Thyroid gland (tissue), 4 donors: ENCODE results near the gene RMND5A. TPM values are rescaled to one million over a fixed set of nuclear protein-coding genes. Genes with fewer than 3 reads are reported as not detected.
"Not testable (repeated sequence)": the region's sequence is repeated elsewhere in the genome, so short reads cannot be mapped to it uniquely, and the experiment has no call there.

Experiments
- DNase-seq, 2 donors: peaks; one replicate each; pipeline ENCODE4 v3.0.0-alpha.2; 2019
- H3K27ac ChIP-seq, 3 donors: fragments of 200-600 bp; sonication (generic); 1 replicate in 2 of 3; 2 replicates in 1 of 3; pipeline ENCODE4 v1.5.1; 2016 to 2019; ENCODE audit warnings: mild to moderate bottlenecking in 1 of 3, moderate library complexity in 1 of 3
- H3K27me3 ChIP-seq: fragments of 200-600 bp; sonication (generic); one replicate; pipeline ENCODE4 v1.5.1; 2019
- H3K36me3 ChIP-seq, 2 donors: fragments of 200-600 bp; sonication (generic); one replicate each; pipeline ENCODE4 v1.5.1; 2016 to 2019
- H3K4me1 ChIP-seq, 2 donors: fragments of 200-600 bp; sonication (generic); one replicate each; pipeline ENCODE4 v1.5.1; 2017 to 2019
- H3K4me3 ChIP-seq, 3 donors: fragments of 200-600 bp; sonication (generic); replicated peaks in 1 of 3; 1 replicate in 2 of 3; 2 replicates in 1 of 3; pipeline ENCODE4 v1.5.1; 2016; ENCODE audit warnings: mild to moderate bottlenecking in 1 of 3
- H3K9me3 ChIP-seq: fragments of 200-600 bp; sonication (generic); one replicate; pipeline ENCODE4 v1.5.1; 2017
- POLR2A ChIP-seq, 2 donors: fragments of 450-650 bp; IDR thresholded peaks; one replicate each; pipeline ENCODE4 v1.6.1; 2017; ENCODE audit warnings: antibody characterized with exemption in 2 of 2, mild to moderate bottlenecking in 2 of 2, moderate library complexity in 1 of 2
- WGBS, 2 donors: methylation state at CpG; one replicate each; pipeline ENCODE4 v1.1.5; 2017; 5-methylcytosine and 5-hydroxymethylcytosine counted together
- intact Hi-C: fragments of 100-400 bp; cut with DNase I; formaldehyde crosslinking; loops from one replicate; pipeline ENCODE4 v1.15.1; 2023
- total RNA-seq, 4 donors: library from RNA; depleted of rRNA; stranded (reverse); fragments of >200 nt; gene quantifications; one replicate each; pipeline ENCODE4 v1.2.3, GENCODE V29; 2016
- TF ChIP-seq, protein P1 (sequence below), 6 experiments: fragments of 200-600 bp in 3 of 6; fragments of 450-650 bp in 3 of 6; sonication (generic) in 3 of 6; IDR thresholded peaks; one replicate each; pipeline ENCODE4 v1.5.1; 2016 to 2019; ENCODE audit warnings: antibody characterized with exemption in 6 of 6, mild to moderate bottlenecking in 2 of 6, inconsistent platforms in 1 of 6, moderate library complexity in 1 of 6

The RMND5A gene, protein sequence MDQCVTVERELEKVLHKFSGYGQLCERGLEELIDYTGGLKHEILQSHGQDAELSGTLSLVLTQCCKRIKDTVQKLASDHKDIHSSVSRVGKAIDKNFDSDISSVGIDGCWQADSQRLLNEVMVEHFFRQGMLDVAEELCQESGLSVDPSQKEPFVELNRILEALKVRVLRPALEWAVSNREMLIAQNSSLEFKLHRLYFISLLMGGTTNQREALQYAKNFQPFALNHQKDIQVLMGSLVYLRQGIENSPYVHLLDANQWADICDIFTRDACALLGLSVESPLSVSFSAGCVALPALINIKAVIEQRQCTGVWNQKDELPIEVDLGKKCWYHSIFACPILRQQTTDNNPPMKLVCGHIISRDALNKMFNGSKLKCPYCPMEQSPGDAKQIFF
- 10 to 100 TPM; 29.0 to 45.5 (median 41.0) TPM for total RNA-seq

- H3K4me1 ChIP-seq, H3K27me3 ChIP-seq, intact Hi-C loops, H3K9me3 ChIP-seq, H3K36me3 ChIP-seq: not testable (repeated sequence)
- peak; percentile 92 to 94 for DNase-seq
- Histone ChIP-seq H3K27ac (peak within 1 kb of the TSS; percentile 79 to 88 (median 81)), H3K4me3 (peak within 1 kb of the TSS; percentile 33 to 62 (median 50))
- 0% methylated on average over 16 to 22 of the region's 95 CpGs for WGBS, 2 donors
- peak in 1 of 2 donors; percentile 87 for TF ChIP-seq POLR2A (IDR thresholded peaks at IDR 0.05)
These were observed at the start of gene RMND5A for GRCh38 chr2:86719637-86720539. TSS of gene RMND5A (plus strand) at chr2:86720291. CDS start at chr2:86720668, 377 bp downstream.

GRCh38 chr2:86671337-86671981 lies 48.6 kb upstream of the RMND5A start:
- Histone ChIP-seq H3K27me3 (no peaks in the 10 kb centered on the region), H3K4me1 (peaks cover 0 to 8% of the 10 kb centered on the region in 2 donors), H3K4me3 (no peak overlapping the region), H3K27ac (no peak overlapping the region), H3K36me3 (no peaks in the 10 kb centered on the region), H3K9me3 (no peaks in the 10 kb centered on the region)
- TF ChIP-seq, protein P1, sequence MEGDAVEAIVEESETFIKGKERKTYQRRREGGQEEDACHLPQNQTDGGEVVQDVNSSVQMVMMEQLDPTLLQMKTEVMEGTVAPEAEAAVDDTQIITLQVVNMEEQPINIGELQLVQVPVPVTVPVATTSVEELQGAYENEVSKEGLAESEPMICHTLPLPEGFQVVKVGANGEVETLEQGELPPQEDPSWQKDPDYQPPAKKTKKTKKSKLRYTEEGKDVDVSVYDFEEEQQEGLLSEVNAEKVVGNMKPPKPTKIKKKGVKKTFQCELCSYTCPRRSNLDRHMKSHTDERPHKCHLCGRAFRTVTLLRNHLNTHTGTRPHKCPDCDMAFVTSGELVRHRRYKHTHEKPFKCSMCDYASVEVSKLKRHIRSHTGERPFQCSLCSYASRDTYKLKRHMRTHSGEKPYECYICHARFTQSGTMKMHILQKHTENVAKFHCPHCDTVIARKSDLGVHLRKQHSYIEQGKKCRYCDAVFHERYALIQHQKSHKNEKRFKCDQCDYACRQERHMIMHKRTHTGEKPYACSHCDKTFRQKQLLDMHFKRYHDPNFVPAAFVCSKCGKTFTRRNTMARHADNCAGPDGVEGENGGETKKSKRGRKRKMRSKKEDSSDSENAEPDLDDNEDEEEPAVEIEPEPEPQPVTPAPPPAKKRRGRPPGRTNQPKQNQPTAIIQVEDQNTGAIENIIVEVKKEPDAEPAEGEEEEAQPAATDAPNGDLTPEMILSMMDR (IDR thresholded peaks at IDR 0.05) = no peak
- no peak for TF ChIP-seq POLR2A (IDR thresholded peaks at IDR 0.05)
- intact Hi-C loops = no loop called here
- WGBS, 2 donors = 56 to 60% methylated on average over 5 of the region's 5 CpGs
- DNase-seq = peak; percentile 10 to 31

DNA sequence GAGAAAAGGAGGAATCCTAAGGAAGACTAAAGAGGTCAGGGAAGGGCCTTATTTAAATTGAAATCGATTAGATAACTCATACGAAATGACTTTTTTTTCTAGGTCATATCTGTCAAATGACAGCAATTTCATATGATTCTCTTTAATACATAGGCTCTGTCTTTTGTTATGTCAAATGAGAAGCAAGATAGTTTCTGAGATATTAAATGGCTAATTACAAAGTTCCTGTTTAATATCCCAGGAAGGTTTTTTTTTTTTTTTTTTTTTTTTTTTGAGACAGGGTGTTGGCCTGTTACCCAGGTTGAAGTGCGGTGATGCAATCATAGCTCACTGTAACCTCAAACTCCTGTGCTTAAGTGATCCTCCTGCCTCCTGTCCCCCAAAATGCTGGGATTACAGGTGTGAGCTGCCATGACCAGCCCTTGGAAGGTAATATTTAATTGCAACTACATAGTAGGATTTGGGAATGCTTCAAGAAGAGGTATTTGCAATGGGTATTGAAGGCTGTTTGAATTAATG lies 48.0 kb upstream of the RMND5A start:
- Histone ChIP-seq H3K36me3 (no peaks in the 10 kb centered on the region), H3K9me3 (no peaks in the 10 kb centered on the region), H3K27ac (no peak overlapping the region), H3K4me3 (no peak overlapping the region), H3K4me1 (peaks cover 0 to 8% of the 10 kb centered on the region in 2 donors), H3K27me3 (no peaks in the 10 kb centered on the region)
- TF ChIP-seq, protein P1 (IDR thresholded peaks at IDR 0.05) = no peak
- TF ChIP-seq POLR2A (IDR thresholded peaks at IDR 0.05) = no peak
- peak; percentile 6 to 19 for DNase-seq
- intact Hi-C loops = no loop called here
- WGBS, 2 donors = 91 to 96% methylated on average over 3 of the region's 3 CpGs

GRCh38 chr2:86673011-86673410 lies 47.1 kb upstream of the RMND5A start:
- Histone ChIP-seq H3K36me3 (no peaks in the 10 kb centered on the region), H3K27me3 (no peaks in the 10 kb centered on the region), H3K4me1 (peaks cover 0 to 8% of the 10 kb centered on the region in 2 donors), H3K4me3 (no peak overlapping the region), H3K9me3 (no peaks in the 10 kb centered on the region), H3K27ac (no peak overlapping the region)
- TF ChIP-seq, protein P1 (IDR thresholded peaks at IDR 0.05) = no peak
- no peak for TF ChIP-seq POLR2A (IDR thresholded peaks at IDR 0.05)
- 100% methylated on average over 1 of the region's 1 CpG for WGBS, 2 donors
- intact Hi-C loops = no loop called here
- DNase-seq = no peak
